Measurements from ENCODE around the gene INPP5K.

Gene INPP5K

GRCh38 chr17:1481736-1482135, 34.7 kb downstream of the INPP5K start:
- no peak for TF ChIP-seq POLR2AphosphoS5 (IDR thresholded peaks at IDR 0.05; ENCODE audit: low read depth, low read length)
- no peak for TF ChIP-seq SPI1 (IDR thresholded peaks at IDR 0.05; ENCODE audit: low read depth, low read length)
- TF ChIP-seq POU2F2 (IDR thresholded peaks at IDR 0.05; ENCODE audit: low read depth, low read length), result no peak
- no peak for TF ChIP-seq TAF1 (IDR thresholded peaks at IDR 0.05; ENCODE audit: low read depth, low read length)
- TF ChIP-seq POLR2A (IDR thresholded peaks at IDR 0.05; ENCODE audit: low read depth, low read length), result no peak
- TF ChIP-seq PAX5 (IDR thresholded peaks at IDR 0.05; ENCODE audit: insufficient read depth, low read length, severe bottlenecking), result no peak
- DNase-seq (ENCODE audit: insufficient read length, low spot score) (no peak), FAIRE-seq (no peak)

GRCh38 chr17:1480747-1481465, 35.5 kb downstream of the INPP5K start:
- FAIRE-seq (peak; percentile 13), DNase-seq (ENCODE audit: insufficient read length, low spot score) (no peak)
- TF ChIP-seq POU2F2 (IDR thresholded peaks at IDR 0.05; ENCODE audit: low read depth, low read length) (no peak), TAF1 (IDR thresholded peaks at IDR 0.05; ENCODE audit: low read depth, low read length) (no peak), PAX5 (IDR thresholded peaks at IDR 0.05; ENCODE audit: insufficient read depth, low read length, severe bottlenecking) (no peak), POLR2AphosphoS5 (IDR thresholded peaks at IDR 0.05; ENCODE audit: low read depth, low read length) (no peak), POLR2A (IDR thresholded peaks at IDR 0.05; ENCODE audit: low read depth, low read length) (no peak; the same call in 1 of the 2 replicates), SPI1 (IDR thresholded peaks at IDR 0.05; ENCODE audit: low read depth, low read length) (no peak)

GRCh38 chr17:1478418-1478817, 38.0 kb downstream of the INPP5K start:
- FAIRE-seq, result no peak
- DNase-seq (ENCODE audit: insufficient read length, low spot score), result no peak
- TF ChIP-seq POU2F2 (IDR thresholded peaks at IDR 0.05; ENCODE audit: low read depth, low read length) (no peak), SPI1 (IDR thresholded peaks at IDR 0.05; ENCODE audit: low read depth, low read length) (no peak), POLR2AphosphoS5 (IDR thresholded peaks at IDR 0.05; ENCODE audit: low read depth, low read length) (no peak), PAX5 (IDR thresholded peaks at IDR 0.05; ENCODE audit: insufficient read depth, low read length, severe bottlenecking) (no peak)

- FAIRE-seq (peak; percentile 43), DNase-seq (ENCODE audit: insufficient read length, low spot score) (no peak)
- no peak for TF ChIP-seq TAF1 (IDR thresholded peaks at IDR 0.05; ENCODE audit: low read depth, low read length)
- TF ChIP-seq SPI1 (IDR thresholded peaks at IDR 0.05; ENCODE audit: low read depth, low read length), result no peak
- no peak for TF ChIP-seq PAX5 (IDR thresholded peaks at IDR 0.05; ENCODE audit: insufficient read depth, low read length, severe bottlenecking)
- TF ChIP-seq POLR2A (IDR thresholded peaks at IDR 0.05; ENCODE audit: low read depth, low read length), result no peak
- TF ChIP-seq POLR2AphosphoS5 (IDR thresholded peaks at IDR 0.05; ENCODE audit: low read depth, low read length), result no peak
- TF ChIP-seq POU2F2 (IDR thresholded peaks at IDR 0.05; ENCODE audit: low read depth, low read length), result no peak
Observed at GRCh38 chr17:1475321-1475854, 41.0 kb downstream of the INPP5K start.

- peak; percentile 44 for TF ChIP-seq PAX5 (IDR thresholded peaks at IDR 0.05; ENCODE audit: insufficient read depth, low read length, severe bottlenecking)
- TF ChIP-seq TAF1 (IDR thresholded peaks at IDR 0.05; ENCODE audit: low read depth, low read length), result no peak
- peak; percentile 67 for TF ChIP-seq POLR2A (IDR thresholded peaks at IDR 0.05; ENCODE audit: low read depth, low read length)
- no peak for TF ChIP-seq POU2F2 (IDR thresholded peaks at IDR 0.05; ENCODE audit: low read depth, low read length)
- peak; percentile 48 for TF ChIP-seq SPI1 (IDR thresholded peaks at IDR 0.05; ENCODE audit: low read depth, low read length)
- peak; percentile 76 for TF ChIP-seq POLR2AphosphoS5 (IDR thresholded peaks at IDR 0.05; ENCODE audit: low read depth, low read length)
- FAIRE-seq (peak; percentile 93), DNase-seq (ENCODE audit: insufficient read length, low spot score) (peak; percentile 79)
Observed at GRCh38 chr17:1474402-1475189, 41.8 kb downstream of the INPP5K start.

GRCh38 chr17:1473841-1474240, 42.6 kb downstream of the INPP5K start:
- DNase-seq (ENCODE audit: insufficient read length, low spot score) (no peak), FAIRE-seq (peak; percentile 98)
- no peak for TF ChIP-seq PAX5 (IDR thresholded peaks at IDR 0.05; ENCODE audit: insufficient read depth, low read length, severe bottlenecking)
- no peak for TF ChIP-seq POLR2A (IDR thresholded peaks at IDR 0.05; ENCODE audit: low read depth, low read length)
- TF ChIP-seq POU2F2 (IDR thresholded peaks at IDR 0.05; ENCODE audit: low read depth, low read length), result no peak
- no peak for TF ChIP-seq TAF1 (IDR thresholded peaks at IDR 0.05; ENCODE audit: low read depth, low read length)
- no peak for TF ChIP-seq POLR2AphosphoS5 (IDR thresholded peaks at IDR 0.05; ENCODE audit: low read depth, low read length)
- TF ChIP-seq SPI1 (IDR thresholded peaks at IDR 0.05; ENCODE audit: low read depth, low read length), result no peak

GRCh38 chr17:1473170-1473569, 43.2 kb downstream of the INPP5K start:
- no peak for DNase-seq (ENCODE audit: insufficient read length, low spot score)
- no peak for FAIRE-seq
- TF ChIP-seq POU2F2 (IDR thresholded peaks at IDR 0.05; ENCODE audit: low read depth, low read length) (no peak), SPI1 (IDR thresholded peaks at IDR 0.05; ENCODE audit: low read depth, low read length) (no peak), POLR2AphosphoS5 (IDR thresholded peaks at IDR 0.05; ENCODE audit: low read depth, low read length) (no peak; the same call in 1 of the 2 replicates), TAF1 (IDR thresholded peaks at IDR 0.05; ENCODE audit: low read depth, low read length) (no peak), POLR2A (IDR thresholded peaks at IDR 0.05; ENCODE audit: low read depth, low read length) (no peak)

- TF ChIP-seq POU2F2 (IDR thresholded peaks at IDR 0.05; ENCODE audit: low read depth, low read length) (no peak), SPI1 (IDR thresholded peaks at IDR 0.05; ENCODE audit: low read depth, low read length) (no peak), POLR2AphosphoS5 (IDR thresholded peaks at IDR 0.05; ENCODE audit: low read depth, low read length) (no peak), TAF1 (IDR thresholded peaks at IDR 0.05; ENCODE audit: low read depth, low read length) (no peak), PAX5 (IDR thresholded peaks at IDR 0.05; ENCODE audit: insufficient read depth, low read length, severe bottlenecking) (no peak), POLR2A (IDR thresholded peaks at IDR 0.05; ENCODE audit: low read depth, low read length) (no peak)
- DNase-seq (ENCODE audit: insufficient read length, low spot score), result no peak
Observed at GRCh38 chr17:1471911-1472821, 44.2 kb downstream of the INPP5K start.

More at GRCh38 chr17:1471911-1472821, 44.2 kb downstream of the INPP5K start:
- FAIRE-seq, result no peak

All from GM12891 (cell line).